SK-N-SH treated with all-trans-retinoic acid at 6 μM for 48 hours (cell line): ENCODE results near the gene ATXN10.

ENCODE experiments used
- ATAC-seq: fragments of 200-7000 bp; cut with Tn5 transposase; 3 replicates; pipeline ENCODE4 v1.9.1; 2020; ENCODE audit warnings: mild to moderate bottlenecking, moderate library complexity
- ARNTL ChIP-seq: fragments of 450-650 bp; formaldehyde crosslinking; IDR thresholded peaks from 2 replicates; pipeline ENCODE4 v1.5.0; 2020; ENCODE audit warnings: low read depth, mild to moderate bottlenecking, moderate library complexity, borderline replicate concordance
- BACH2 ChIP-seq: fragments of 250-450 bp; sonication (Bioruptor Pico); IDR thresholded peaks from 2 replicates; pipeline ENCODE4 v1.9.0; 2021; ENCODE audit warnings: mild to moderate bottlenecking, borderline replicate concordance
- CSDC2 ChIP-seq: fragments of 250-450 bp; sonication (Bioruptor Pico); IDR thresholded peaks from 2 replicates; pipeline ENCODE4 v1.5.0; 2020; ENCODE audit warnings: mild to moderate bottlenecking, moderate library complexity
- ESRRG ChIP-seq: fragments of 250-450 bp; sonication (Bioruptor Pico); IDR thresholded peaks from 2 replicates; pipeline ENCODE4 v1.6.1; 2021; ENCODE audit warnings: mild to moderate bottlenecking
- GLIS3 ChIP-seq: fragments of 250-450 bp; sonication (Bioruptor Pico); IDR thresholded peaks from 2 replicates; pipeline ENCODE4 v1.5.0; 2020; ENCODE audit warnings: mild to moderate bottlenecking, moderate library complexity
- ISL1 ChIP-seq: fragments of 250-450 bp; sonication (Bioruptor Pico); IDR thresholded peaks from 2 replicates; pipeline ENCODE4 v2.1.2; 2022; ENCODE audit warnings: mild to moderate bottlenecking, moderate library complexity
- PATZ1 ChIP-seq: fragments of 250-450 bp; sonication (Bioruptor Pico); IDR thresholded peaks from 2 replicates; pipeline ENCODE4 v1.8.0; 2020; ENCODE audit warnings: mild to moderate bottlenecking, moderate library complexity, borderline replicate concordance
- PPARA ChIP-seq: fragments of 250-450 bp; sonication (Bioruptor Pico); IDR thresholded peaks from 2 replicates; pipeline ENCODE4 v1.5.0; 2020; ENCODE audit warnings: mild to moderate bottlenecking, borderline replicate concordance
- RARB ChIP-seq: fragments of 250-450 bp; sonication (Bioruptor Pico); IDR thresholded peaks from 2 replicates; pipeline ENCODE4 v1.8.0; 2021; ENCODE audit warnings: mild to moderate bottlenecking, moderate library complexity
- TCF4 ChIP-seq: fragments of 250-450 bp; sonication (Bioruptor Pico); IDR thresholded peaks from 2 replicates; pipeline ENCODE4 v1.8.0; 2021; ENCODE audit warnings: mild to moderate bottlenecking, moderate library complexity, borderline replicate concordance
- TOX ChIP-seq: fragments of 250-450 bp; sonication (Bioruptor Pico); IDR thresholded peaks from 2 replicates; pipeline ENCODE4 v1.8.0; 2021; ENCODE audit warnings: mild to moderate bottlenecking, moderate library complexity, borderline replicate concordance
- ZC3H10 ChIP-seq: fragments of 250-450 bp; sonication (Bioruptor Pico); IDR thresholded peaks from 2 replicates; pipeline ENCODE4 v1.5.1; 2021; ENCODE audit warnings: mild to moderate bottlenecking, moderate library complexity
- ZFP3 ChIP-seq: fragments of 250-450 bp; sonication (Bioruptor Pico); IDR thresholded peaks from 2 replicates; pipeline ENCODE4 v1.5.0; 2020; ENCODE audit warnings: mild to moderate bottlenecking, moderate library complexity
- ZFP30 ChIP-seq: fragments of 450-650 bp; formaldehyde crosslinking; IDR thresholded peaks from 2 replicates; pipeline ENCODE4 v1.5.0; 2022; ENCODE audit warnings: mild to moderate bottlenecking, moderate library complexity
- ZNF565 ChIP-seq: fragments of 450-650 bp; formaldehyde crosslinking; conservative IDR thresholded peaks from 2 replicates; pipeline ENCODE4 v1.5.0; 2020; ENCODE audit warnings: low read depth, mild to moderate bottlenecking, moderate library complexity
- ZNF70 ChIP-seq: fragments of 450-650 bp; formaldehyde crosslinking; IDR thresholded peaks from 2 replicates; pipeline ENCODE4 v1.5.0; 2020; ENCODE audit warnings: mild to moderate bottlenecking, moderate library complexity
- TF ChIP-seq, protein P1 (sequence below): fragments of 250-450 bp; sonication (Bioruptor Pico); IDR thresholded peaks from 2 replicates; pipeline ENCODE4 v1.8.0; 2021; ENCODE audit warnings: low read depth, mild to moderate bottlenecking, moderate library complexity, borderline replicate concordance
- TF ChIP-seq, protein P2 (sequence below): fragments of 250-450 bp; sonication (Bioruptor Pico); IDR thresholded peaks from 2 replicates; pipeline ENCODE4 v1.5.0; 2020; ENCODE audit warnings: mild to moderate bottlenecking, moderate library complexity
- TF ChIP-seq, protein P3 (sequence below): fragments of 250-450 bp; sonication (Bioruptor Pico); IDR thresholded peaks from 2 replicates; pipeline ENCODE4 v1.5.1; 2020; ENCODE audit warnings: low read depth, mild to moderate bottlenecking, moderate library complexity

The ATXN10 gene

DNA sequence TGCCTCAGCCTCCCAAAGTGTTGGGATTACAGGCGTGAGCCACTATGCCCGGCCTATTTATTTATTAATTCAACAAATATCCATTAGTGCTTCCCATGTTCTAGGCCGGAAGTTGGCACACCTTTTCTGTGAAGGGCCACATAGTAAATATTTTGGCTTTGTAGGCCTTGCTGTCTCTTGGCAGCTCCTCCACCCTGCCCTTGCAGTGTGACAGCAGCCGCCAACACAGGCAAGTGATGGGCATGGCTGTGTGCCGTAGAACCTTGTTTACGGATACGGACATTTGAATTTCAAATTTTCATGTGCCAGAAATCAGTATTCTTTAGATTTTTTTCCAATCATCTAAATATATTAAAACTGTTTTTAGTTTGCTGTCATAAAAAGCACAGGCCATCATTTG is 165.9 kb downstream of the ATXN10 start:
- ATAC-seq = no peak
- no peak for TF ChIP-seq ZC3H10 (CRISPR knock-in tag)
- no peak for TF ChIP-seq ZNF565 (CRISPR knock-in tag)
- TF ChIP-seq RARB = no peak
- no peak for TF ChIP-seq ESRRG
- no peak for TF ChIP-seq ZFP3
- TF ChIP-seq ISL1 (CRISPR knock-in tag) = no peak
- TF ChIP-seq CSDC2 (CRISPR knock-in tag) = no peak
- TF ChIP-seq, protein P1, sequence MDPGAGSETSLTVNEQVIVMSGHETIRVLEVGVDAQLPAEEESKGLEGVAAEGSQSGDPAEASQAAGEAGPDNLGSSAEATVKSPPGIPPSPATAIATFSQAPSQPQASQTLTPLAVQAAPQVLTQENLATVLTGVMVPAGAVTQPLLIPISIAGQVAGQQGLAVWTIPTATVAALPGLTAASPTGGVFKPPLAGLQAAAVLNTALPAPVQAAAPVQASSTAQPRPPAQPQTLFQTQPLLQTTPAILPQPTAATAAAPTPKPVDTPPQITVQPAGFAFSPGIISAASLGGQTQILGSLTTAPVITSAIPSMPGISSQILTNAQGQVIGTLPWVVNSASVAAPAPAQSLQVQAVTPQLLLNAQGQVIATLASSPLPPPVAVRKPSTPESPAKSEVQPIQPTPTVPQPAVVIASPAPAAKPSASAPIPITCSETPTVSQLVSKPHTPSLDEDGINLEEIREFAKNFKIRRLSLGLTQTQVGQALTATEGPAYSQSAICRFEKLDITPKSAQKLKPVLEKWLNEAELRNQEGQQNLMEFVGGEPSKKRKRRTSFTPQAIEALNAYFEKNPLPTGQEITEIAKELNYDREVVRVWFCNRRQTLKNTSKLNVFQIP (CRISPR knock-in tag) = no peak
- TF ChIP-seq, protein P2, sequence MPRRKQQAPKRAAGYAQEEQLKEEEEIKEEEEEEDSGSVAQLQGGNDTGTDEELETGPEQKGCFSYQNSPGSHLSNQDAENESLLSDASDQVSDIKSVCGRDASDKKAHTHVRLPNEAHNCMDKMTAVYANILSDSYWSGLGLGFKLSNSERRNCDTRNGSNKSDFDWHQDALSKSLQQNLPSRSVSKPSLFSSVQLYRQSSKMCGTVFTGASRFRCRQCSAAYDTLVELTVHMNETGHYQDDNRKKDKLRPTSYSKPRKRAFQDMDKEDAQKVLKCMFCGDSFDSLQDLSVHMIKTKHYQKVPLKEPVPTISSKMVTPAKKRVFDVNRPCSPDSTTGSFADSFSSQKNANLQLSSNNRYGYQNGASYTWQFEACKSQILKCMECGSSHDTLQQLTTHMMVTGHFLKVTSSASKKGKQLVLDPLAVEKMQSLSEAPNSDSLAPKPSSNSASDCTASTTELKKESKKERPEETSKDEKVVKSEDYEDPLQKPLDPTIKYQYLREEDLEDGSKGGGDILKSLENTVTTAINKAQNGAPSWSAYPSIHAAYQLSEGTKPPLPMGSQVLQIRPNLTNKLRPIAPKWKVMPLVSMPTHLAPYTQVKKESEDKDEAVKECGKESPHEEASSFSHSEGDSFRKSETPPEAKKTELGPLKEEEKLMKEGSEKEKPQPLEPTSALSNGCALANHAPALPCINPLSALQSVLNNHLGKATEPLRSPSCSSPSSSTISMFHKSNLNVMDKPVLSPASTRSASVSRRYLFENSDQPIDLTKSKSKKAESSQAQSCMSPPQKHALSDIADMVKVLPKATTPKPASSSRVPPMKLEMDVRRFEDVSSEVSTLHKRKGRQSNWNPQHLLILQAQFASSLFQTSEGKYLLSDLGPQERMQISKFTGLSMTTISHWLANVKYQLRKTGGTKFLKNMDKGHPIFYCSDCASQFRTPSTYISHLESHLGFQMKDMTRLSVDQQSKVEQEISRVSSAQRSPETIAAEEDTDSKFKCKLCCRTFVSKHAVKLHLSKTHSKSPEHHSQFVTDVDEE (CRISPR knock-in tag) = no peak
- no peak for TF ChIP-seq ARNTL (CRISPR knock-in tag)

- TF ChIP-seq ESRRG (no peak), ISL1 (CRISPR knock-in tag) (no peak), RARB (no peak), GLIS3 (CRISPR knock-in tag) (no peak), PATZ1 (CRISPR knock-in tag) (no peak), CSDC2 (CRISPR knock-in tag) (no peak), ZFP3 (no peak), TOX (CRISPR knock-in tag) (no peak), BACH2 (CRISPR knock-in tag) (no peak), ZFP30 (CRISPR knock-in tag) (no peak)
- TF ChIP-seq, protein P1 (CRISPR knock-in tag) = no peak
- ATAC-seq = no peak
These were observed 166.8 kb downstream of the ATXN10 start for GRCh38 chr22:45838305-45838887.

DNA sequence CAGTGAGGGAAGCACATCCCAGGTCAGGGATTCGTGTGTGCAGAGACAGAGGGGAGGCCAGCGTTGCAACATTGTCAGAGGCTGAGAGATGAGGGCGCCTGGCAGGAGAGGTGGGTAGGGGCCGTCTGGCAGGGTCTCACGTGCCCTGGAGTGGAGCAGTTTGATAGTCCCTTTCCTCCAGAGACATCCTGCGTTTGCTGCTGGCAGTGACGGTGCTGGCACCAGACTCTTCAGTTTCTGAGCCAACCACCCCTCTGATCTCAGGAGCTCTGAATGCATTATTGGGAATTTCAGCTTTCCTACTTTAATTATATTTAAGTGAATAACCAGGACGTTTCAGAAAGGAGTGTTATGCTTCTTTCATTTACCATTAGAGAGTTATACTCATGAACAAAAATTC is 168.8 kb downstream of the ATXN10 start:
- no peak for TF ChIP-seq BACH2 (CRISPR knock-in tag)
- TF ChIP-seq ZFP30 (CRISPR knock-in tag) = no peak
- TF ChIP-seq, protein P3, sequence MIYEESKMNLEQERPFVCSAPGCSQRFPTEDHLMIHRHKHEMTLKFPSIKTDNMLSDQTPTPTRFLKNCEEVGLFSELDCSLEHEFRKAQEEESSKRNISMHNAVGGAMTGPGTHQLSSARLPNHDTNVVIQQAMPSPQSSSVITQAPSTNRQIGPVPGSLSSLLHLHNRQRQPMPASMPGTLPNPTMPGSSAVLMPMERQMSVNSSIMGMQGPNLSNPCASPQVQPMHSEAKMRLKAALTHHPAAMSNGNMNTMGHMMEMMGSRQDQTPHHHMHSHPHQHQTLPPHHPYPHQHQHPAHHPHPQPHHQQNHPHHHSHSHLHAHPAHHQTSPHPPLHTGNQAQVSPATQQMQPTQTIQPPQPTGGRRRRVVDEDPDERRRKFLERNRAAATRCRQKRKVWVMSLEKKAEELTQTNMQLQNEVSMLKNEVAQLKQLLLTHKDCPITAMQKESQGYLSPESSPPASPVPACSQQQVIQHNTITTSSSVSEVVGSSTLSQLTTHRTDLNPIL (CRISPR knock-in tag) = no peak
- TF ChIP-seq RARB = no peak
- no peak for TF ChIP-seq TOX (CRISPR knock-in tag)
- TF ChIP-seq ZNF70 (CRISPR knock-in tag) = no peak
- TF ChIP-seq TCF4 (CRISPR knock-in tag) = no peak
- TF ChIP-seq, protein P2 (CRISPR knock-in tag) = no peak
- TF ChIP-seq ARNTL (CRISPR knock-in tag) = no peak
- TF ChIP-seq, protein P1 (CRISPR knock-in tag) = no peak
- no peak for TF ChIP-seq PPARA
- no peak for TF ChIP-seq GLIS3 (CRISPR knock-in tag)
- no peak for TF ChIP-seq ZNF565 (CRISPR knock-in tag)
- no peak for TF ChIP-seq CSDC2 (CRISPR knock-in tag)
- no peak for TF ChIP-seq ZC3H10 (CRISPR knock-in tag)
- TF ChIP-seq, all 23 proteins: peak for 0
- no peak for ATAC-seq
